Colon (tissue), 2 donors: ENCODE data around the gene MOGAT1.
"Not testable (repeated sequence)": the region's sequence is repeated elsewhere in the genome, so short reads cannot be mapped to it uniquely, and the experiment has no call there.

Experiments
- FAIRE-seq: peaks from 2 replicates; lab custom pipeline; 2012; peaks lifted over from hg19 to GRCh38; lab: Jason Lieb, UNC
- donor health status: control.
- donor health status: control.

The MOGAT1 gene

DNA sequence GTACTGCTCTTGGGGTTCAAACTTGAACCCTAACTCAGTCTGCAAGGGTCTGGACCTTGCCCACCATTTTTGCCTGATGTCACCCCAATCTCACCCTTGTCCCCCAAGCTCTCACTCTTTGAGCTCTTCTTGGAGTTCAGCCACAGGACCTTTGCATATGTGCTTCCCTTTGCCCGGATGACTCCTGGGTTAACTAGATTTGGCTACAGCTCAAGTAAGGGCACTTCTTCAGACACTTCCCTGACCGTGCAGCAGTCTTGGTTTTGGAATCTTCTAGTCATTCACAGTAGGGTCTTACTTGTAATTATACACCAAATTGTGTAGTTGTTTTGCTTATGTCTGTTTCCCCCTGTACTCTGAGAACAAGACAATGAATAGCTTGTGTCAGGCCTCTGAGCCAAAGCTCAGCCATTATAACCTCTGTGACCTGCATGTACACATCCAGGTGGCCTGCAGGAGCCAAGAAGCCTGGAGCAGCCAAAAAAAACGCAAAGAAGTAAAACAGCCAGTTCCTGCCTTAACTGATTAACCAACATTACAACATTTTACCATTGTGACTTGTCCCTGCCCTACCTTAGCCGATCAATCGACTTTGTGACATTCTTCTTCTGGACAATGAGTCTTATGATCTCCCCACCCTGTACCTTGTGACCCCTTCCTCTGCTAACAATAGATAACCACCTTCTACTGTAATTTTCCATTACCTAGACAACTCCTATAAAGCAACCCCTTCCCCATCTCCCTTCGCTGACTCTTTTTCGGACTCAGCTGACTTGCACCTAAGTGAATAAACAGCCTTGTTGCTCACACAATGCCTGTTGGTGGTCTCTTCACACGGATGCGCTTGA is 1.0 kb upstream of the MOGAT1 start:
- no peak for FAIRE-seq

- FAIRE-seq = no peak
Measured at GRCh38 chr2:222672068-222672401, 577 bp downstream of the MOGAT1 start.

- FAIRE-seq = no peak
Measured at GRCh38 chr2:222673273-222673672, 1.8 kb downstream of the MOGAT1 start.

- no peak for FAIRE-seq
Measured at GRCh38 chr2:222673883-222674282, 2.4 kb downstream of the MOGAT1 start.

DNA sequence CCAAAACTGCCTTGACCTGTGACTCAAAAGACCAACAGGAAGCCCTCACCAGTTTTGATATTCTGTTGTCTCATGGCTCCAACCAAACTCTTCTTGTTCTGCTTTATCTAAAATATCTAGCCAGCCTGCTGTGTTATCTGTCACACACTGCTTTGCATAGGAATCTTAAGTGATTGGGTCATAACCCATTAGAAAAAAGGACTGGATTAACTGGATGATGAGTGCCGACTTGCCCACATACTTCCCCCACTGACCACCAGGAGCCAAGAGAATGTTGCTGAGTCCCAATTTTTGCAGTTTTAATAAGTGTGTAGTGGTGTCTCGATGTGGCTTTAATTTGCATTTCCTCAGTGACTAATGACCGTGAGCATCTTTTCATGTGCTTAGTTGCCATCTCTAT is 6.5 kb downstream of the MOGAT1 start:
- FAIRE-seq = no peak

DNA sequence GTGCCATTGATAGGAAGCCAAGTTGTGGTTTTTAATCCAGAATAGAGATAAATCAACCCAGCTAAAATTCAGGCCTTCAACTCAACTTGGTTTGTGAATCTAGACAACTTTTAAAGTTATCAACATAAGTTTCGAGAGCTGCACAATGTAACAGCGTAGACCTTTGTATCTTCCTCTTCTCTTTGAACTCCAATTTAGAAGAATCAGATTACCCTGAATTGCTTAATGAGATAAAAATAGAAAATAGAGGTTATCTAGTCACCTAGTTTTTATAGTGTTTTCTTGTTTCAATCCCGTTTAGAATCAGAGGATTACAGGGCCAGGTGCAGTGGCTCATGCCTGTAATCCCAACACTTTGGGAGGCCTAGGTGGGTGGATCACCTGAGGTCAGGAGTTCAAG is 12.3 kb downstream of the MOGAT1 start:
- no peak for FAIRE-seq

DNA sequence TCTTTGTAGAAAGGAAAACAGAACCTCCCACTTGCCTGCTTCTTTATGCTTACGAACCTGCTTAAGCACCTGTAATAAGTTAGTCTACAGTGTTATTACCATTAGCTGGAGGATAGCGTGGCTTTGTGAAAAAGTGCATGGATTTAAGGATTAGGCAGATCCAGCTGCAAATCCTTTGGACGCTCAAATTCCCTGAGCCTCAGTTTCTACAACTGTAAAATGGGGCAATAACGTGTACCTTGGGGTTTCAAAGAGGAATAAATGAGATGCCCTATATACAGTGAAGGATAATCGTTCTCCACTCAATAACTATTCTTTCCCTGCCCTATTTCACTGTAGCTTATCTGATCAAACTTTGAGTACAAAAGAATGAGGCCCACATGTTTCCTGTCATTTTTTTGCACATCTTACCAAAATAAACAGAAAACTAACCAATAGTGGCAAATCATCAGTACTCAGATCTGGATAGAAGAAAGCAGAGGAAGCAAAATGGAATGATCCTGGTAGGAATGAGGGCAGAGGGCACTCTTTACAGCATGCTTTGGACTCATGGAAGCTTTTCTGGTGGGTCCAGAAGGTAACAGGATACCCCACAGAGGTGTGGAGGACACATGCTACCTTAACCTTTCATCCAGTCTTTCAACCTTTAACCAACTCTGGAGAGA is 14.8 kb downstream of the MOGAT1 start:
- no peak for FAIRE-seq

GRCh38 chr2:222688917-222689316 is 17.5 kb downstream of the MOGAT1 start:
- FAIRE-seq = no peak

- no peak for FAIRE-seq
Measured at GRCh38 chr2:222689322-222689721, 17.9 kb downstream of the MOGAT1 start.

GRCh38 chr2:222690564-222691200 is 19.2 kb downstream of the MOGAT1 start:
- FAIRE-seq = no peak

GRCh38 chr2:222693413-222693812 is 22.0 kb downstream of the MOGAT1 start:
- not testable (repeated sequence) for FAIRE-seq

DNA sequence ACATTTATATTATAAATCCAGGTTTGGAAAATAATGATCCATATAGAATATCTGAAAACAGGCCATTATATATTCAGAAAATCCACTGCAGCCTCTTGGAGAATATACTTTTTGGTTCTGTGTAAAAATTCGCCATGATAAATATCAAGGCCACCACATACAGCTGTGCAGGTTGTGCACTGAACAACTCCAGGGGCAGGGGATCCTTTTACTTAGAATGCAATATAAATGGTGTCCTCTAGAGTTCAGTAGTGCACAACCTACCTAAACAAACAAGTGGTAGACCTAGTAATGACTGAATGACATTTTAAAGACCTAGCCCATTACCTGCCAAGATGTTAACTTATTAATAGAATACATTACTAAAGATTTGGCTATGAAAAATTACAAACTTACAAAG is 22.4 kb downstream of the MOGAT1 start:
- FAIRE-seq = no peak

DNA sequence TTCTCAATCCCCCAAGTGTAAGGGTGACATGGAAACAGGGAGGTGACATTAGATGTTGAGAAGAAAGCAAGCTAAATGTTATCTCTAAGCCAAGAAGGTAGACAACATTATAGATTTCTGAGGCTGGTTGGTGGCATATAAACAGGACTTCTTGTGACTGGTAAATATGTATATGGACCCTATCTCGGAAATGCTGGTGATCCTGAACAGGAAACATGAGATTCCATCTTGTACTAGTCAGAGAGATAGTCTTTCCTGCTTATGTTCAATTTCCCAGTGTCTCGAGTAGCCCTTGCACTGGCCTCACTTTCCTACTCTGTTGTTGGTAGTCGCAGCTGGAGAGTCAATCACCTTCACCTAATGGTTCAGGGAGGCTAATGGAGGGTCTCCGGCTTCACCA is 26.8 kb downstream of the MOGAT1 start:
- no peak for FAIRE-seq

DNA sequence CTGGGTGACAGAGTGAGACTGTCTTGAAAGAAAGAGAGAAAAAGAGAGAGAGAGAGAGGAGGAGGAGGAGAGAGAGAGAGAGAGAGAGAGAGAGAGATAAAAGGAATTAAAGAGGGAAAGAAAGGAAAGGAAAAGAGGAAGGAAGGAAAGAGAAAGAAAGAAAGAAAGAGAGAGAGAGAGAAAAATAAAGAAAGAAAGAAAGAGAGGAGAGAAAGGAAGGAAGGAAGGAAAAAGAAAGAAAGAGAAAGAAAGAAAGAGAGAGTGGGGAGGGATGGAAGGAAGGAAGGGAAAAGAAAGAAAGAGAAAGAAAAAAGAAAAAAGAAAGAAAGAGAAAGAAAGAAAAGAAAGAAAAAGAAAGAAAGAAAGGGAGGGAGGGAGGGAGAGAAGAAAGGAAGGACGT is 29.8 kb downstream of the MOGAT1 start:
- FAIRE-seq = no peak

- FAIRE-seq = no peak
Measured at GRCh38 chr2:222701721-222702131, 30.3 kb downstream of the MOGAT1 start.

DNA sequence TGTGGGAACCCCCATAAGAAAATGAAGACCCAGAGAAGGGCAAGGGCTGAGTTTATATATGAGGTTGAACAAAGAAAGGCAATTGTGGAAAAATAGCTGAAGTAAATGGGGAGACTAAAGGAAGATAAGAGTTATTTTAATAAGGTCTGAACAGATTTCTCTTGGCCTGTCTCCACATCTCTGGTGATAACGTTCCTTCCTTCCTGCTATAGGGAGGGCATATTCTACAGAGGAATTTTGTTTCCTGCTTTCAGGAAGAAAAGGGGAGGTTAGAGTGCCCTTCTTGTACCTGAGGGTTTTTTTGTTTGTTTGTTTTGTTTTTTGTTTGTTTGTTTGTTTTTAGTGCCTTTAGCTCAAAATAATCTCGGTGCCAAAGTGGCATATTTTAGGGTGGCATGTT is 31.6 kb downstream of the MOGAT1 start:
- no peak for FAIRE-seq

DNA sequence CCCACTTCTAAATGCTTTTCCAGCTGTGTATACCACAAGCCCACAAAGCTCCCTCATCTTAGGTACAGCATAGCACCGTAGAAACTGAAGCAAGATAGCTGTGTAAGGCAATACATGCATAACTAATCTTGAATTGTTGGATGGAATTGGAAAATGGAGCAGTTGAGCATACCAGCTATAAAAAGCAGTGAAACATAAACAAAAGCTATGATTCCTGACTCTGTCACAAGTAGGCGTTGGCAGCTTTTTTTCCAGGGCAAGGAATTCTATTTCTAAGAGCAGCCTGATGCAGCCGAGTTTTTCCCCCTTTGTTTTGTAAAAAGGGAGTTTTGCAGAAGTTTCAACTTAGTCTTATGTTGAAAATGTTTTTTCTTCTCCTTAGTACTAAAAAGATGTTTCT is 32.4 kb downstream of the MOGAT1 start:
- FAIRE-seq = no peak

- no peak for FAIRE-seq
Measured at GRCh38 chr2:222706616-222707015, 35.2 kb downstream of the MOGAT1 start.

DNA sequence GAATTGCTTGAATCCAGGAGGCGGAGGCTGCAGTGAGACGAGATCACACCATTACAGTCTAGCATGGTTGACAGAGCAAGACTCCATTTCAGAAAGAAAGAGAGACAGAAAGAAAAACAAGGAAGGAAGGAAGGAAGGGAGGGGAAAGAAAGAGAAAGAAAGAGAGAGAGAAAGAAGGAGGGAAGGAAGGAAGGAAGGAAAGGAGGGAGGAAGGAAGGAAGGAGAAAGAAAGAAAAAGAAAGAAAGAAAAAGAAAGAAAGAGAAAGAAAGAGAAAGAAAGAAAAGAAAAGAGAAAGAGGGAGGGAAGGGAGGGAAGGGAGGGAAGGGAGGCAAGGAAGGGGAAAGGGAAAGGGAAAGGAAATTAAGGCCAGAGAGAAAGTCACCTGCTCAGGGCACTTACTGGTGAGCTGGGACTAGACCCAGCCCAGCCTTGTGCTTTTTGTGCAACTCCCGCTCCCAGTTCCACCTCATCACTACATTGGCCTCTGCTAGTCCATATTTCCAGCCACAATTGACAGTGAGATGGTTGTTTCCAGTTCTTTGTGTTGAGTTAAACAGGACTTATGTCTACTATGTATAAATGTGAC is 35.7 kb downstream of the MOGAT1 start:
- no peak for FAIRE-seq

GRCh38 chr2:222707689-222708273 is 36.3 kb downstream of the MOGAT1 start:
- FAIRE-seq = no peak

GRCh38 chr2:222708274-222708710 is 36.8 kb downstream of the MOGAT1 start:
- FAIRE-seq = no peak

GRCh38 chr2:222709191-222709891 is 37.9 kb downstream of the MOGAT1 start:
- no peak for FAIRE-seq
